ENCODE measurements around the gene PFKP.

DNA sequence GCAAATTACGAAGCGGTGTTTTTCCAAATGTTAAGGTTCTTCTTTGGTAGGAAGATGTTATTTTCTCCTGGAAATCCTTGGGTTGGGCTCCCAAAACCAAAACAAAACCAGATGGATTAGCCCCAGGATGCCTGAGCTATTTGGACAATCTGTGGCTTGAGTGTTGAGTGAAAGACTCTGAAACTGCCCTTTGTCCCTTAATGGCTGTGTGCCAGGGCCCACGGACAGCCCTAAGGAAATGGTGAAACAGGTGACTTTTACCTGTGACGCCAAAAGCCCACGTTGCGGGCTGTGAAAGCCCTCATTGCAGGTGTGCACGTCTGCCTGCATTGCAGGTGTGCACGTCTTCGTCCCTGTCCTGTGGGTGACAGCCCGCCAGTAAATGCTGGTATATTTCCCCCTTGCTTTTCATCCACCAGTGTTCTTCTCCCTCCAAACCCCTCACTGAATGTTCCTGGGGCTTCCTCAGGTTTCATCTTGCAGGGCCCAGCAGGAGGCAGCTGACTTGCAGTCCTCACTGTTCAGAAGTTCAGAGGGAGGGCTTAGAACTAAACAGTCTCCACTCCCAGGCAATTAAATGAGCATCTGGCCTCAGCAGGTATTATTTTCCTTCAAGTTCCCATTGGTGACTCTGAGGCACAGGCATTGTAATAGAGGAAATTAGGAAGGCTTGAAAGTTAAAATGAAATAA lies 10.7 kb downstream of the PFKP start:
- TF ChIP-seq, protein P1, sequence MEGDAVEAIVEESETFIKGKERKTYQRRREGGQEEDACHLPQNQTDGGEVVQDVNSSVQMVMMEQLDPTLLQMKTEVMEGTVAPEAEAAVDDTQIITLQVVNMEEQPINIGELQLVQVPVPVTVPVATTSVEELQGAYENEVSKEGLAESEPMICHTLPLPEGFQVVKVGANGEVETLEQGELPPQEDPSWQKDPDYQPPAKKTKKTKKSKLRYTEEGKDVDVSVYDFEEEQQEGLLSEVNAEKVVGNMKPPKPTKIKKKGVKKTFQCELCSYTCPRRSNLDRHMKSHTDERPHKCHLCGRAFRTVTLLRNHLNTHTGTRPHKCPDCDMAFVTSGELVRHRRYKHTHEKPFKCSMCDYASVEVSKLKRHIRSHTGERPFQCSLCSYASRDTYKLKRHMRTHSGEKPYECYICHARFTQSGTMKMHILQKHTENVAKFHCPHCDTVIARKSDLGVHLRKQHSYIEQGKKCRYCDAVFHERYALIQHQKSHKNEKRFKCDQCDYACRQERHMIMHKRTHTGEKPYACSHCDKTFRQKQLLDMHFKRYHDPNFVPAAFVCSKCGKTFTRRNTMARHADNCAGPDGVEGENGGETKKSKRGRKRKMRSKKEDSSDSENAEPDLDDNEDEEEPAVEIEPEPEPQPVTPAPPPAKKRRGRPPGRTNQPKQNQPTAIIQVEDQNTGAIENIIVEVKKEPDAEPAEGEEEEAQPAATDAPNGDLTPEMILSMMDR (IDR thresholded peaks at IDR 0.05) = no peak
- TF ChIP-seq POLR2AphosphoS5 (IDR thresholded peaks at IDR 0.05) = no peak
